GM06990 (cell line): ENCODE results near the gene SCOC.
"Not testable (repeated sequence)": the region's sequence is repeated elsewhere in the genome, so short reads cannot be mapped to it uniquely, and the experiment has no call there.

Experiments used
- DNase-seq: peaks from one replicate; pipeline ENCODE4 v3.0.0-alpha.2; 2011; ENCODE audit not compliant: insufficient read length; ENCODE audit errors: extremely low read depth
- H3K27me3 ChIP-seq: replicated peaks from 2 replicates; pipeline ENCODE4 v1.6.0; 2011; ENCODE audit warnings: low read length; ENCODE audit not compliant: control insufficient read depth, insufficient read depth
- H3K36me3 ChIP-seq: 2 replicates; pipeline ENCODE4 v1.5.1; 2011; ENCODE audit warnings: low read length; ENCODE audit not compliant: control insufficient read depth, insufficient read depth
- H3K4me3 ChIP-seq: replicated peaks from 2 replicates; pipeline ENCODE4 v1.5.1; 2011; ENCODE audit warnings: low read depth, mild to moderate bottlenecking, control low read depth, low read length
- CTCF ChIP-seq: IDR thresholded peaks from 2 replicates; pipeline ENCODE4 v1.5.1; 2011; ENCODE audit warnings: low read length, control low read depth, mild to moderate bottlenecking, inconsistent platforms; ENCODE audit not compliant: insufficient read depth, poor library complexity, severe bottlenecking

The SCOC gene

GRCh38 chr4:140408974-140409373 is 35.5 kb downstream of the SCOC start:
- H3K36me3 ChIP-seq = no peaks in the 10 kb centered on the region
- no peak for TF ChIP-seq CTCF
- no peak overlapping the region for H3K4me3 ChIP-seq
- no peak for DNase-seq
- no peaks in the 10 kb centered on the region for H3K27me3 ChIP-seq

GRCh38 chr4:140413130-140413969 is 39.9 kb downstream of the SCOC start:
- not testable (repeated sequence) for H3K36me3 ChIP-seq, DNase-seq, H3K4me3 ChIP-seq, H3K27me3 ChIP-seq

- Histone ChIP-seq H3K27me3 (no peaks in the 10 kb centered on the region), H3K4me3 (no peak overlapping the region)
- DNase-seq = no peak
Observed at GRCh38 chr4:140423106-140423505, 49.7 kb downstream of the SCOC start.

GRCh38 chr4:140426610-140427105 is 53.2 kb downstream of the SCOC start:
- Histone ChIP-seq H3K4me3 (peak overlapping the region; percentile 75), H3K36me3 (no peaks in the 10 kb centered on the region), H3K27me3 (no peaks in the 10 kb centered on the region)
- TF ChIP-seq CTCF = peak; percentile 24
- peak; percentile 19 for DNase-seq

More at GRCh38 chr4:140423106-140423505, 49.7 kb downstream of the SCOC start:
- H3K36me3 ChIP-seq = no peaks in the 10 kb centered on the region
- TF ChIP-seq CTCF = no peak

GRCh38 chr4:140427106-140427918 is 53.9 kb downstream of the SCOC start, which contains the start of gene CLGN:
Gene CLGN (minus strand): TSS chr4:140427648. CDS start chr4:140413078, 14,570 bp downstream.
- peak within 1 kb of the TSS; percentile 75 for H3K4me3 ChIP-seq
- no peaks in the 10 kb centered on the region for H3K27me3 ChIP-seq
- H3K36me3 ChIP-seq = no peaks in the 10 kb centered on the region
- peak; percentile 82 for DNase-seq
- TF ChIP-seq CTCF = peak; percentile 42
